Neural progenitor cell (in vitro differentiated cells): ENCODE results near the gene LCE3B. TPM values are rescaled to one million over a fixed set of nuclear protein-coding genes. Genes with fewer than 3 reads are reported as not detected.

Experiments
- DNase-seq: peaks from one replicate; pipeline ENCODE4 v3.0.0-alpha.2; 2016; ENCODE audit warnings: low spot score
- H2AFZ ChIP-seq: fragments of 200-600 bp; sonication (generic); replicated peaks from 2 replicates; pipeline ENCODE4 v1.6.1; 2016; ENCODE audit warnings: antibody characterized with exemption
- H3F3A ChIP-seq: fragments of 200-600 bp; sonication (generic); 2 replicates; pipeline ENCODE4 v1.6.1; 2016; ENCODE audit warnings: antibody characterized with exemption, low read depth
- H3K27ac ChIP-seq: fragments of 200-600 bp; sonication (generic); 2 replicates; pipeline ENCODE4 v1.5.1; 2016; ENCODE audit warnings: mild to moderate bottlenecking
- H3K27me3 ChIP-seq: fragments of 200-600 bp; sonication (generic); 2 replicates; pipeline ENCODE4 v1.6.1; 2016; ENCODE audit warnings: mild to moderate bottlenecking, moderate library complexity
- H3K36me3 ChIP-seq: fragments of 200-600 bp; sonication (generic); 2 replicates; pipeline ENCODE4 v1.5.1; 2016
- H3K4me1 ChIP-seq: fragments of 200-600 bp; sonication (generic); 2 replicates; pipeline ENCODE4 v1.6.1; 2016; ENCODE audit warnings: mixed run types
- H3K4me2 ChIP-seq: fragments of 200-600 bp; sonication (generic); 2 replicates; pipeline ENCODE4 v1.6.1; 2016
- H3K4me3 ChIP-seq: fragments of 200-600 bp; sonication (generic); 2 replicates; pipeline ENCODE4 v1.5.1; 2016
- H3K79me2 ChIP-seq: fragments of 200-600 bp; sonication (generic); 2 replicates; pipeline ENCODE4 v1.6.1; 2016; ENCODE audit warnings: low read depth
- H3K9ac ChIP-seq: fragments of 200-600 bp; sonication (generic); 2 replicates; pipeline ENCODE4 v1.6.1; 2016
- H3K9me3 ChIP-seq: fragments of 200-600 bp; sonication (generic); 2 replicates; pipeline ENCODE4 v1.5.1; 2016; ENCODE audit warnings: low read depth
- H4K20me1 ChIP-seq: fragments of 200-600 bp; sonication (generic); 2 replicates; pipeline ENCODE4 v1.6.1; 2016; ENCODE audit warnings: low read depth
- H3K27ac Mint-ChIP-seq: 3 replicates; pipeline ENCODE4 v1.8.0; 2021; ENCODE audit warnings: mixed read lengths
- H3K27me3 Mint-ChIP-seq: 2 replicates; pipeline ENCODE4 v1.8.0; 2022; ENCODE audit warnings: low read depth, mild to moderate bottlenecking, inconsistent platforms, moderate library complexity, mixed read lengths; ENCODE audit not compliant: insufficient read depth
- H3K36me3 Mint-ChIP-seq: 3 replicates; pipeline ENCODE4 v1.8.0; 2021; ENCODE audit warnings: mixed read lengths
- H3K4me1 Mint-ChIP-seq: 3 replicates; pipeline ENCODE4 v1.8.0; 2021; ENCODE audit warnings: mixed read lengths
- H3K4me3 Mint-ChIP-seq: 3 replicates; pipeline ENCODE4 v1.8.0; 2021; ENCODE audit warnings: mild to moderate bottlenecking, moderate library complexity, mixed read lengths
- H3K9me3 Mint-ChIP-seq: 3 replicates; pipeline ENCODE4 v1.8.0; 2020; ENCODE audit warnings: mixed read lengths
- EZH2 ChIP-seq: fragments of 200-600 bp; sonication (generic); IDR thresholded peaks from 2 replicates; pipeline ENCODE4 v1.6.1; 2017; ENCODE audit warnings: antibody characterized with exemption, mild to moderate bottlenecking, moderate library complexity
- EZH2phosphoT487 ChIP-seq: fragments of 200-600 bp; sonication (generic); IDR thresholded peaks from 2 replicates; pipeline ENCODE4 v1.6.1; 2017; ENCODE audit warnings: antibody characterized with exemption
- total RNA-seq: library from RNA; depleted of rRNA; stranded (reverse); fragments of >200 nt; gene quantifications from 2 replicates; pipeline ENCODE4 v1.2.3, GENCODE V29; 2015; ENCODE audit warnings: low replicate concordance
- TF ChIP-seq, protein P1 (sequence below): fragments of 200-600 bp; sonication (generic); IDR thresholded peaks from 2 replicates; pipeline ENCODE4 v1.5.1; 2017; ENCODE audit warnings: antibody characterized with exemption, mild to moderate bottlenecking

Gene LCE3B
- total RNA-seq, 1 donor from 2014 or later = not detected

DNA sequence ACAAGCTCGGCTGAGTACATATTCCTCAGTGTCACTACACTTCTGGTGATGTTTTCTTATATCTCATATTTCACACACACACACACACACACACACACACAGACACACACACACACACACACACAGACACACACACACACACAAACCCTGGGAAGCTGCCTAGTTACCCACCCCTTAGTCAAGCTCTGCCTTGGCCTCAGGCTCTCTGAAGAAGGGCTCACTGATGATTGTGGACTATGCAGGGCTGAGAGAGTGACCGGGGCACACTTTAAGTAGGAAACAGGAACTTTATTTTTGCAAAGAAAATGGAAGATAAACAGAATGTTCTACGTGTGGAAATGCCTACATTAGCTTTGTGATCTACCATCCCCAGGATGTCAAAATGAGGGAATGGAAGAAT is 30.3 kb downstream of the LCE3B start:
- TF ChIP-seq EZH2 (no peak), EZH2phosphoT487 (no peak)
- TF ChIP-seq, protein P1, sequence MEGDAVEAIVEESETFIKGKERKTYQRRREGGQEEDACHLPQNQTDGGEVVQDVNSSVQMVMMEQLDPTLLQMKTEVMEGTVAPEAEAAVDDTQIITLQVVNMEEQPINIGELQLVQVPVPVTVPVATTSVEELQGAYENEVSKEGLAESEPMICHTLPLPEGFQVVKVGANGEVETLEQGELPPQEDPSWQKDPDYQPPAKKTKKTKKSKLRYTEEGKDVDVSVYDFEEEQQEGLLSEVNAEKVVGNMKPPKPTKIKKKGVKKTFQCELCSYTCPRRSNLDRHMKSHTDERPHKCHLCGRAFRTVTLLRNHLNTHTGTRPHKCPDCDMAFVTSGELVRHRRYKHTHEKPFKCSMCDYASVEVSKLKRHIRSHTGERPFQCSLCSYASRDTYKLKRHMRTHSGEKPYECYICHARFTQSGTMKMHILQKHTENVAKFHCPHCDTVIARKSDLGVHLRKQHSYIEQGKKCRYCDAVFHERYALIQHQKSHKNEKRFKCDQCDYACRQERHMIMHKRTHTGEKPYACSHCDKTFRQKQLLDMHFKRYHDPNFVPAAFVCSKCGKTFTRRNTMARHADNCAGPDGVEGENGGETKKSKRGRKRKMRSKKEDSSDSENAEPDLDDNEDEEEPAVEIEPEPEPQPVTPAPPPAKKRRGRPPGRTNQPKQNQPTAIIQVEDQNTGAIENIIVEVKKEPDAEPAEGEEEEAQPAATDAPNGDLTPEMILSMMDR = no peak
- Histone ChIP-seq H3F3A (no peaks in the 10 kb centered on the region), H2AFZ (no peak overlapping the region), H3K36me3 (no peaks in the 10 kb centered on the region), H3K4me2 (no peak overlapping the region), H4K20me1 (no peaks in the 10 kb centered on the region), H3K4me3 (no peak overlapping the region), H3K4me1 (no peaks in the 10 kb centered on the region), H3K9ac (no peak overlapping the region), H3K27ac (no peak overlapping the region), H3K79me2 (no peaks in the 10 kb centered on the region), H3K27me3 (no peaks in the 10 kb centered on the region), H3K9me3 (peaks cover 34% of the 10 kb centered on the region)
- H3K36me3 Mint-ChIP-seq = no peaks in the 10 kb centered on the region
- no peak for DNase-seq
- peaks cover 18% of the 10 kb centered on the region for H3K9me3 Mint-ChIP-seq
- H3K27ac Mint-ChIP-seq = no peak overlapping the region
- no peaks in the 10 kb centered on the region for H3K4me1 Mint-ChIP-seq
- no peak overlapping the region for H3K4me3 Mint-ChIP-seq
- peaks cover 2% of the 10 kb centered on the region for H3K27me3 Mint-ChIP-seq

DNA sequence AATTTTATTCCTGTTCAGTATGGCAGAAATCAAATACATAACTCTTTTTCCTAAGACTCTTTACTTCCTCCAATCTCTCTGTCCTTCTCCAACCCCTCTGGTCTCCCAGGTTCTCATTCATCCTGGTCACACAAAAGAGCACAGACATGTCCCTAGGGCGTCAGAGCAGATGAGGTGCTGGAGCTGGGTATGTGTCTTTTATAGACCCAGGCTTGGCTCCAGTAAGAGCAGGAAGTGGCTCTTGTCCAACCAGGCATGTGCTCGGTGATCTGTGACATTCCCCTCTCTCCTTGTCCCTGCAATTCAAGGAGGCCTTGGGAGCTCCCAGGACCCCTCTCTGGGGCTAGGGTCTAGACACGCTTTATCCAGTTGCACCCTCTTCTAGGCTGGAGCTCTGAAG is 31.5 kb downstream of the LCE3B start:
- DNase-seq = no peak
- Histone ChIP-seq H3K4me2 (no peak overlapping the region), H3K9ac (no peak overlapping the region), H3F3A (no peaks in the 10 kb centered on the region), H3K4me1 (no peaks in the 10 kb centered on the region), H3K9me3 (peaks cover 37% of the 10 kb centered on the region), H3K27ac (no peak overlapping the region), H3K36me3 (no peaks in the 10 kb centered on the region), H3K27me3 (no peaks in the 10 kb centered on the region), H2AFZ (no peak overlapping the region), H4K20me1 (no peaks in the 10 kb centered on the region), H3K4me3 (no peak overlapping the region), H3K79me2 (no peaks in the 10 kb centered on the region)
- Mint-ChIP-seq H3K27ac (no peak overlapping the region), H3K27me3 (peaks cover 2% of the 10 kb centered on the region), H3K4me1 (no peaks in the 10 kb centered on the region), H3K9me3 (peaks cover 19% of the 10 kb centered on the region), H3K36me3 (no peaks in the 10 kb centered on the region), H3K4me3 (no peak overlapping the region)
- TF ChIP-seq, protein P1 = no peak
- no peak for TF ChIP-seq EZH2
- TF ChIP-seq EZH2phosphoT487 = no peak

- Histone ChIP-seq H3K27me3 (no peaks in the 10 kb centered on the region), H3K79me2 (no peaks in the 10 kb centered on the region), H3K4me3 (no peak overlapping the region), H3K27ac (no peak overlapping the region), H3K4me2 (no peak overlapping the region), H2AFZ (no peak overlapping the region), H3K36me3 (no peaks in the 10 kb centered on the region), H3K9ac (no peak overlapping the region), H3K4me1 (no peaks in the 10 kb centered on the region), H3F3A (no peaks in the 10 kb centered on the region), H3K9me3 (peaks cover 39% of the 10 kb centered on the region), H4K20me1 (no peaks in the 10 kb centered on the region)
- no peak overlapping the region for H3K4me3 Mint-ChIP-seq
- no peak overlapping the region for H3K27ac Mint-ChIP-seq
- no peak for DNase-seq
- no peaks in the 10 kb centered on the region for H3K4me1 Mint-ChIP-seq
- no peaks in the 10 kb centered on the region for H3K36me3 Mint-ChIP-seq
- H3K27me3 Mint-ChIP-seq = peaks cover 2% of the 10 kb centered on the region
- peaks cover 22% of the 10 kb centered on the region for H3K9me3 Mint-ChIP-seq
- TF ChIP-seq, protein P1 = no peak
- TF ChIP-seq EZH2 = no peak
- no peak for TF ChIP-seq EZH2phosphoT487
These were observed 33.0 kb downstream of the LCE3B start for GRCh38 chr1:152646656-152647055.
